ENCODE results near the gene HRAS. TPM values are rescaled to one million over a fixed set of nuclear protein-coding genes. Genes with fewer than 3 reads are reported as not detected.

HRAS gene
- total RNA-seq, 1 experiment from 2014 or later: 175 TPM

- 0 out of 2 replicates have a peak, but pooled peaks cover 4% of the 10 kb centered on the region for H3K36me3 ChIP-seq (ENCODE audit: control insufficient read depth, insufficient read depth, low read length)
- intact Hi-C loops (cut with micrococcal nuclease; ENCODE audit: unreplicated experiment): no loop called here
- TF ChIP-seq, protein P1, sequence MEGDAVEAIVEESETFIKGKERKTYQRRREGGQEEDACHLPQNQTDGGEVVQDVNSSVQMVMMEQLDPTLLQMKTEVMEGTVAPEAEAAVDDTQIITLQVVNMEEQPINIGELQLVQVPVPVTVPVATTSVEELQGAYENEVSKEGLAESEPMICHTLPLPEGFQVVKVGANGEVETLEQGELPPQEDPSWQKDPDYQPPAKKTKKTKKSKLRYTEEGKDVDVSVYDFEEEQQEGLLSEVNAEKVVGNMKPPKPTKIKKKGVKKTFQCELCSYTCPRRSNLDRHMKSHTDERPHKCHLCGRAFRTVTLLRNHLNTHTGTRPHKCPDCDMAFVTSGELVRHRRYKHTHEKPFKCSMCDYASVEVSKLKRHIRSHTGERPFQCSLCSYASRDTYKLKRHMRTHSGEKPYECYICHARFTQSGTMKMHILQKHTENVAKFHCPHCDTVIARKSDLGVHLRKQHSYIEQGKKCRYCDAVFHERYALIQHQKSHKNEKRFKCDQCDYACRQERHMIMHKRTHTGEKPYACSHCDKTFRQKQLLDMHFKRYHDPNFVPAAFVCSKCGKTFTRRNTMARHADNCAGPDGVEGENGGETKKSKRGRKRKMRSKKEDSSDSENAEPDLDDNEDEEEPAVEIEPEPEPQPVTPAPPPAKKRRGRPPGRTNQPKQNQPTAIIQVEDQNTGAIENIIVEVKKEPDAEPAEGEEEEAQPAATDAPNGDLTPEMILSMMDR (IDR thresholded peaks at IDR 0.05): no peak
- TF ChIP-seq, protein P2, sequence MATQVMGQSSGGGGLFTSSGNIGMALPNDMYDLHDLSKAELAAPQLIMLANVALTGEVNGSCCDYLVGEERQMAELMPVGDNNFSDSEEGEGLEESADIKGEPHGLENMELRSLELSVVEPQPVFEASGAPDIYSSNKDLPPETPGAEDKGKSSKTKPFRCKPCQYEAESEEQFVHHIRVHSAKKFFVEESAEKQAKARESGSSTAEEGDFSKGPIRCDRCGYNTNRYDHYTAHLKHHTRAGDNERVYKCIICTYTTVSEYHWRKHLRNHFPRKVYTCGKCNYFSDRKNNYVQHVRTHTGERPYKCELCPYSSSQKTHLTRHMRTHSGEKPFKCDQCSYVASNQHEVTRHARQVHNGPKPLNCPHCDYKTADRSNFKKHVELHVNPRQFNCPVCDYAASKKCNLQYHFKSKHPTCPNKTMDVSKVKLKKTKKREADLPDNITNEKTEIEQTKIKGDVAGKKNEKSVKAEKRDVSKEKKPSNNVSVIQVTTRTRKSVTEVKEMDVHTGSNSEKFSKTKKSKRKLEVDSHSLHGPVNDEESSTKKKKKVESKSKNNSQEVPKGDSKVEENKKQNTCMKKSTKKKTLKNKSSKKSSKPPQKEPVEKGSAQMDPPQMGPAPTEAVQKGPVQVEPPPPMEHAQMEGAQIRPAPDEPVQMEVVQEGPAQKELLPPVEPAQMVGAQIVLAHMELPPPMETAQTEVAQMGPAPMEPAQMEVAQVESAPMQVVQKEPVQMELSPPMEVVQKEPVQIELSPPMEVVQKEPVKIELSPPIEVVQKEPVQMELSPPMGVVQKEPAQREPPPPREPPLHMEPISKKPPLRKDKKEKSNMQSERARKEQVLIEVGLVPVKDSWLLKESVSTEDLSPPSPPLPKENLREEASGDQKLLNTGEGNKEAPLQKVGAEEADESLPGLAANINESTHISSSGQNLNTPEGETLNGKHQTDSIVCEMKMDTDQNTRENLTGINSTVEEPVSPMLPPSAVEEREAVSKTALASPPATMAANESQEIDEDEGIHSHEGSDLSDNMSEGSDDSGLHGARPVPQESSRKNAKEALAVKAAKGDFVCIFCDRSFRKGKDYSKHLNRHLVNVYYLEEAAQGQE (IDR thresholded peaks at IDR 0.05; ENCODE audit: insufficient read depth in 1 of 2, low read depth in 2 of 2, low read length in 1 of 2): no peak
- TF ChIP-seq POLR2AphosphoS5 (IDR thresholded peaks at IDR 0.05; ENCODE audit: low read depth, low read length) (no peak), TCF7L2 (IDR thresholded peaks at IDR 0.05; ENCODE audit: low read depth, low read length) (no peak), SIN3A (IDR thresholded peaks at IDR 0.05; ENCODE audit: borderline replicate concordance, insufficient read depth, low read depth, low read length) (no peak)
- H3K27ac ChIP-seq (ENCODE audit: low read length): no peak overlapping the region
- POLR2A ChIA-PET: no interaction called here
- no peaks in the 10 kb centered on the region for H3K4me1 ChIP-seq (ENCODE audit: control insufficient read depth, insufficient read depth, low read length)
- CTCF ChIA-PET: no interaction called here
- H3K27me3 ChIP-seq (ENCODE audit: control insufficient read depth, insufficient read depth, low read length): no peaks in the 10 kb centered on the region
- TSS peak; percentile 16 for BruUV-seq (replicated peaks)
- no peaks in the 10 kb centered on the region for H3K9me3 ChIP-seq (ENCODE audit: control insufficient read depth, insufficient read depth, low read depth, low read length)
- H3K4me3 ChIP-seq (ENCODE audit: low read depth in 2 of 2, low read length in 2 of 2): no peak overlapping the region
- DNase-seq (ENCODE audit: low read depth, low spot score): no peak
- no peak for ATAC-seq
- in situ Hi-C loops (cut with HindIII; ENCODE audit: low pct_unique_long_range_greater_than_20kb, low sequenced_read_pairs): no loop called here
Observed at GRCh38 chr11:490930-491260, 44.5 kb downstream of the HRAS start.

- no peaks in the 10 kb centered on the region for H3K9me3 ChIP-seq (ENCODE audit: control insufficient read depth, insufficient read depth, low read depth, low read length)
- H3K4me3 ChIP-seq (ENCODE audit: low read depth in 2 of 2, low read length in 2 of 2): no peak overlapping the region
- no peak overlapping the region for H3K27ac ChIP-seq (ENCODE audit: low read length)
- no peak for DNase-seq (ENCODE audit: low read depth, low spot score)
- H3K4me1 ChIP-seq (ENCODE audit: control insufficient read depth, insufficient read depth, low read length): no peaks in the 10 kb centered on the region
- H3K36me3 ChIP-seq (ENCODE audit: control insufficient read depth, insufficient read depth, low read length): 0 out of 2 replicates have a peak, but pooled peaks cover 4% of the 10 kb centered on the region
- TF ChIP-seq POLR2AphosphoS5 (IDR thresholded peaks at IDR 0.05; ENCODE audit: low read depth, low read length): no peak
- ATAC-seq: no peak
- H3K27me3 ChIP-seq (ENCODE audit: control insufficient read depth, insufficient read depth, low read length): no peaks in the 10 kb centered on the region
- no TSS peak for BruUV-seq (replicated peaks)
- in situ Hi-C loops (cut with HindIII; ENCODE audit: low pct_unique_long_range_greater_than_20kb, low sequenced_read_pairs) (no loop called here), intact Hi-C loops (cut with micrococcal nuclease; ENCODE audit: unreplicated experiment) (no loop called here)
- ChIA-PET POLR2A (no interaction called here), CTCF (no interaction called here)
Observed at GRCh38 chr11:490186-490929, 45.0 kb downstream of the HRAS start.

- 0 out of 2 replicates have a peak, but pooled peaks cover 4% of the 10 kb centered on the region for H3K36me3 ChIP-seq (ENCODE audit: control insufficient read depth, insufficient read depth, low read length)
- POLR2A ChIA-PET: no interaction called here
- BruUV-seq (replicated peaks): no TSS peak
Observed at GRCh38 chr11:489610-490185, 45.7 kb downstream of the HRAS start.

More at GRCh38 chr11:489610-490185, 45.7 kb downstream of the HRAS start:
- no peaks in the 10 kb centered on the region for H3K9me3 ChIP-seq (ENCODE audit: control insufficient read depth, insufficient read depth, low read depth, low read length)
- DNase-seq (ENCODE audit: low read depth, low spot score) (no peak), ATAC-seq (no peak)
- TF ChIP-seq, protein P2 (IDR thresholded peaks at IDR 0.05; ENCODE audit: insufficient read depth in 1 of 2, low read depth in 2 of 2, low read length in 1 of 2): no peak
- TF ChIP-seq, protein P1 (IDR thresholded peaks at IDR 0.05): no peak
- TF ChIP-seq SIN3A (IDR thresholded peaks at IDR 0.05; ENCODE audit: borderline replicate concordance, insufficient read depth, low read depth, low read length): no peak
- no peak for TF ChIP-seq POLR2AphosphoS5 (IDR thresholded peaks at IDR 0.05; ENCODE audit: low read depth, low read length)
- no peak for TF ChIP-seq TCF7L2 (IDR thresholded peaks at IDR 0.05; ENCODE audit: low read depth, low read length)
- intact Hi-C loops (cut with micrococcal nuclease; ENCODE audit: unreplicated experiment): no loop called here
- H3K4me3 ChIP-seq (ENCODE audit: low read depth in 2 of 2, low read length in 2 of 2): no peak overlapping the region
- in situ Hi-C loops (cut with HindIII; ENCODE audit: low pct_unique_long_range_greater_than_20kb, low sequenced_read_pairs): no loop called here
- H3K4me1 ChIP-seq (ENCODE audit: control insufficient read depth, insufficient read depth, low read length): no peaks in the 10 kb centered on the region
- CTCF ChIA-PET: no interaction called here
- no peak overlapping the region for H3K27ac ChIP-seq (ENCODE audit: low read length)
- H3K27me3 ChIP-seq (ENCODE audit: control insufficient read depth, insufficient read depth, low read length): no peaks in the 10 kb centered on the region

All from Panc1 (cell line).